Measurements from ENCODE around the gene SRY. TPM values are rescaled to one million over a fixed set of nuclear protein-coding genes. Genes with fewer than 3 reads are reported as not detected.
"Not testable (repeated sequence)": the region's sequence is repeated elsewhere in the genome, so short reads cannot be mapped to it uniquely, and the experiment has no call there.

SRY gene
- total and polyA plus RNA-seq, 4 donors: not detected

DNA sequence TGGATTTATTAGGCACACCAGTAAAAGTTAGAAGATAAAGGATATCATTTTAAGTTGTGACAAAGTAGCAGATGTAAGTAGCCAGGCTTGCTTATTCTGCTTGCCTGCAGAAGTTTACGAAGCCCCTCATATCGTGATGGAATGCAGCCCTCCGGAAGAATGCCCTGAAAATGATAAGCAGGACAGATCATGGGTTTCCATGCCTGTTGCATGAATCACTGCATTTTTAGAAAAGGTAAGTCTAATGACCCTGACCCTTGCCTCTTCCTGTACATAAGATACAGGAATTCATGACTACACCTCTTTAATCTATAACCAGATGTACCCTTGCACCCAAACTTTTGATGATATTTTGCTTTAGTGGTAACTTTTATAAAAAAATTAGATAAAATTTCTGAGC, 37.0 kb upstream of the SRY start:
- DNase-seq: no peak
- Histone ChIP-seq H3K9me3 (ENCODE audit: control insufficient read depth in 4 of 4, insufficient read depth in 3 of 4, low read length in 3 of 4) (no peaks in the 10 kb centered on the region), H3K27ac (ENCODE audit: low read depth in 1 of 2, low read length in 1 of 2) (no peak overlapping the region), H3K4me1 (ENCODE audit: control insufficient read depth in 5 of 5, insufficient read depth in 5 of 5, low read length in 5 of 5) (no peaks in the 10 kb centered on the region), H3K27me3 (ENCODE audit: control insufficient read depth in 3 of 3, insufficient read depth in 3 of 3, low read length in 2 of 3) (no peaks in the 10 kb centered on the region), H3K36me3 (ENCODE audit: control insufficient read depth in 4 of 4, insufficient read depth in 4 of 4, low read length in 4 of 4) (no peaks in the 10 kb centered on the region), H3K9ac (ENCODE audit: insufficient read depth in 1 of 2, low read length in 2 of 2) (no peak overlapping the region), H3K4me3 (no peak overlapping the region)
- 69% methylated on average over 3 of the region's 3 CpGs; no CpG with 5 or more reads in 1 of the 2 donors for WGBS, 2 donors
- no peak for TF ChIP-seq CTCF (IDR thresholded peaks at IDR 0.05; ENCODE audit: control extremely low read depth, extremely low read depth)
- no peak for ATAC-seq (ENCODE audit: insufficient read depth, low FRiP score)

DNA sequence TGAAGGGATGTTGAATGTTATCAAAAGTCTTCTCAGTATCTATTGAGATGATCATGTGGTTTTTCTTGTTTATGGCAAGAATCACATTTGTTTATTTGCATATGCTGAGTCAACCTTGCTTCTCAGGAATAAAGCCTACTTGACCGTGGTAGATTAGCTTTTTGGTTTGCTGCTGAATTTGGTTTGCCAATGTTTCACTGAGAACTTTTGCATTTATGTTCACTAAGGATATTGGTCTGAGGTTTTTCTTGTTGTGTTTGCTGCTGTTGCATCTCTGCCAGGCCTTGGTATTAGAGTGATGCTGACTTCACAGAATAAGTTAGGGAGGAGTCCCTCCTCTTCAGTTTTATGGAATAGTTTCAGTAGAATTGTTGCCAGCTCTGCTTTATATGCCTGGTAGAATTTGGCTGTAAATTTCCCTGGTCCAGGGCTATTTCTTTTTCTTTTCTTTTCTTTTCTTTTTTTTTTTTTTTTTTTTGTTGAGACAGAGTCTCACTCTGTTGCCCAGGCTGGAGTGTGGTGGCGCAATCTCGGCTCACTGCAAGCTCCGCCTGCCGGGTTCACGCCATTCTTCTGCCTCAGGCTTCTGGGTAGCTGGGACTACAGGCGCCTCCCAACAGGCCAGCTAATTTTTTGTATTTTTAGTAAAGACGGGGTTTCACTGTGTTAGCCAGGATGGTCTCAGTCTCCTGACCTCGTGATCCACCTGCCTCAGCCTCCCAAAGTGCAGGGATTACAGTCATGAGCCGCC, 29.8 kb upstream of the SRY start:
- ATAC-seq (ENCODE audit: insufficient read depth, low FRiP score); DNase-seq; H3K27me3 ChIP-seq (ENCODE audit: control insufficient read depth in 3 of 3, insufficient read depth in 3 of 3, low read length in 2 of 3); H3K4me1 ChIP-seq (ENCODE audit: control insufficient read depth in 5 of 5, insufficient read depth in 5 of 5, low read length in 5 of 5); H3K4me3 ChIP-seq; H3K9ac ChIP-seq (ENCODE audit: insufficient read depth in 1 of 2, low read length in 2 of 2); H3K27ac ChIP-seq (ENCODE audit: low read depth in 1 of 2, low read length in 1 of 2); H3K36me3 ChIP-seq (ENCODE audit: control insufficient read depth in 4 of 4, insufficient read depth in 4 of 4, low read length in 4 of 4); H3K9me3 ChIP-seq (ENCODE audit: control insufficient read depth in 4 of 4, insufficient read depth in 3 of 4, low read length in 3 of 4): not testable (repeated sequence)
- WGBS, 2 donors: 95% methylated on average over 10 of the region's 10 CpGs; no CpG with 5 or more reads in 1 of the 2 donors

DNA sequence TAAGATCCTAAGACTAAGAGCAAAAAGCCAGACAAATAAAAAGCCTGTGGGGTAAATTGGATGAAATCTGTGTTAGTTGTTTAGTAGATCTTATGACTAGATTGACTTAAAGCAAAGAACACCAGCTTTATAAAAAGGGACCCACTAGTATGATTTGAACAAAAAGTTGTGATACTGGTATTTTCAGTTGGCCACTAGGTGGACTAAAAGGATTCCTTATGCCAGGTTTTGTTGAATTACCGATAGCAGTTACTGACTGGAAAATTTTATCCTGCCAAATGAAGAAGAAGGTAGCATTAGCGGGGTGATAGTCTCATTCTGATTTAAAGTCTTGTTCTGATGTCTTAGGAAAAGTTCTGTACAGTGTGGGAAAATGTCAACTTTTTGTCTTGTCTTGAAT, 12.8 kb upstream of the SRY start:
- Histone ChIP-seq H3K36me3 (ENCODE audit: control insufficient read depth in 4 of 4, insufficient read depth in 4 of 4, low read length in 4 of 4) (no peaks in the 10 kb centered on the region), H3K4me3 (no peak overlapping the region), H3K27ac (ENCODE audit: low read depth in 1 of 2, low read length in 1 of 2) (no peak overlapping the region), H3K9me3 (ENCODE audit: control insufficient read depth in 4 of 4, insufficient read depth in 3 of 4, low read length in 3 of 4) (no peaks in the 10 kb centered on the region), H3K9ac (ENCODE audit: insufficient read depth in 1 of 2, low read length in 2 of 2) (no peak overlapping the region), H3K4me1 (ENCODE audit: control insufficient read depth in 5 of 5, insufficient read depth in 5 of 5, low read length in 5 of 5) (no peaks in the 10 kb centered on the region), H3K27me3 (ENCODE audit: control insufficient read depth in 3 of 3, insufficient read depth in 3 of 3, low read length in 2 of 3) (no peaks in the 10 kb centered on the region)
- TF ChIP-seq CTCF (IDR thresholded peaks at IDR 0.05; ENCODE audit: control extremely low read depth, extremely low read depth): no peak
- peak in 1 of 3 donors; percentile 26 for DNase-seq
- 51% methylated on average over 2 of the region's 2 CpGs; no CpG with 5 or more reads in 1 of the 2 donors for WGBS, 2 donors
- ATAC-seq (ENCODE audit: insufficient read depth, low FRiP score): no peak

DNA sequence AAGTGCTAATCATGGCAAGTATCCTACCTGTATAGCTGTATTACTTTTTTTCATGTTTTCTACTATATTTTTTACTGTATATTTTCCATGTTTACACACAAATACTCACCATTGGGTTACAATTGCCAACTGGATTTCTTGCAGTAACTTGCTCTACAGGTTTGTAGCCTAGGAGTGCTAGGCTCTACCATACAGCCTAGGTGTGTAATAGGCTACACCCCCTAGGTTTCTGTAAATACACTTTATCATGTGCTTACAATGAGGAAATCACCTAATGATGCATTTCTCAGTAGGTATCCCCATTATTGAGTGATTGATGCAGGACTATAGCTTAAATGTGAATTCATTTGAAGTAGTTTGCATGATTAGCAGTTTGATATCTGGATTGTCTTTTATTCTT, 10.5 kb upstream of the SRY start:
- no peak overlapping the region for H3K4me3 ChIP-seq
- H3K4me1 ChIP-seq (ENCODE audit: control insufficient read depth in 5 of 5, insufficient read depth in 5 of 5, low read length in 5 of 5): no peaks in the 10 kb centered on the region
- no peaks in the 10 kb centered on the region for H3K9me3 ChIP-seq (ENCODE audit: control insufficient read depth in 4 of 4, insufficient read depth in 3 of 4, low read length in 3 of 4)
- ATAC-seq (ENCODE audit: insufficient read depth, low FRiP score) (no peak), DNase-seq (no peak)
- no peaks in the 10 kb centered on the region for H3K27me3 ChIP-seq (ENCODE audit: control insufficient read depth in 3 of 3, insufficient read depth in 3 of 3, low read length in 2 of 3)
- no peak for TF ChIP-seq CTCF (IDR thresholded peaks at IDR 0.05; ENCODE audit: control extremely low read depth, extremely low read depth)
- no peak overlapping the region for H3K9ac ChIP-seq (ENCODE audit: insufficient read depth in 1 of 2, low read length in 2 of 2)
- H3K36me3 ChIP-seq (ENCODE audit: control insufficient read depth in 4 of 4, insufficient read depth in 4 of 4, low read length in 4 of 4): no peaks in the 10 kb centered on the region
- H3K27ac ChIP-seq (ENCODE audit: low read depth in 1 of 2, low read length in 1 of 2): no peak overlapping the region

Data from lung (tissue), 12 donors.